ENCODE results near the gene TMEM18.

TMEM18 gene

GRCh38 chr2:673615-674320 is 3.4 kb downstream of the TMEM18 start:
- DNase-seq (ENCODE audit: extremely low read depth in 1 of 2, low read depth in 1 of 2), result no peak

- DNase-seq (ENCODE audit: extremely low read depth in 1 of 2, low read depth in 1 of 2), result no peak
Observed at GRCh38 chr2:673016-673415, 4.2 kb downstream of the TMEM18 start.

GRCh38 chr2:672606-672905 is 4.7 kb downstream of the TMEM18 start:
- DNase-seq (ENCODE audit: extremely low read depth in 1 of 2, low read depth in 1 of 2), result no peak

DNA sequence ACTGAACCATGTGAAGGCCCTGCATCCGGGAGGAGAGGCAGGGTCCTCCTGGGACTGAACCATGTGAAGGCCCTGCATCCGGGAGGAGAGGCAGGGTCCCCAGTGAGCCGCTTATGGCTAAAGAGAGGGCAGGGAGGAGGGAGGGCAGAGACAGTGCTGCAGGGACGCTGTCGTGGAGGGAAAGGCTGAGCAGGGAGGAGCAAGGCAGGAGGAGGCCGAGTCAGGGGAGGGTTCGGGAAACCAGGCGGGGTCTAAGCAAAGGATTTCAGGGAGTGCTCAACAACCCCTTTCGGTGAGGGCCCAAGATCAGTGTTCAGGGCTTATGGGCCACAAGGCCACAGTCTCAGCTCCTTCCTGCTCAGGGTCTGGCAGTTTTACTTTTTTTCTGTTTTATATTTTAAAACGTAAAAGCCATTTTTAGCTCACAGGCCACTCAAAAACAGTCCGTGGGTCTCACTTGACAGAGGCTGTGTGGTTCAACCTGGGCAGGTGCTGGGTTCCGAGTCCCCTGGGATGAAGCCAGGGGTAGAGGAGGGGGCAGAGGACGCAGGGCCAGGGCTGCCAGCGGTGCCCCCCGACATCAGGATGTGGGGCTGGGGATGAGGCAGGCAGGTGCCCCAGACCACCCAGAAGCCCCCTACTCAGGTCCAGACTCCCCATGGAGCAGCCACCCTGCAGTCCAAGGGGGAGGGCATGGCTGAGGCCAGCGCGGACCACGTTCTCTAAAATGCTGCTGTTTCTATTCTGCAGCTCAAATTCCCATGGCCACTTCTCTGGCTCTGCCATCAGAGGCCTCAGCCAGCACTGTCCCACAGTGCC is 5.2 kb downstream of the TMEM18 start:
- DNase-seq (ENCODE audit: extremely low read depth in 1 of 2, low read depth in 1 of 2), result no peak

GRCh38 chr2:671072-671471 is 6.1 kb downstream of the TMEM18 start:
- DNase-seq (ENCODE audit: extremely low read depth in 1 of 2, low read depth in 1 of 2), result no peak

DNA sequence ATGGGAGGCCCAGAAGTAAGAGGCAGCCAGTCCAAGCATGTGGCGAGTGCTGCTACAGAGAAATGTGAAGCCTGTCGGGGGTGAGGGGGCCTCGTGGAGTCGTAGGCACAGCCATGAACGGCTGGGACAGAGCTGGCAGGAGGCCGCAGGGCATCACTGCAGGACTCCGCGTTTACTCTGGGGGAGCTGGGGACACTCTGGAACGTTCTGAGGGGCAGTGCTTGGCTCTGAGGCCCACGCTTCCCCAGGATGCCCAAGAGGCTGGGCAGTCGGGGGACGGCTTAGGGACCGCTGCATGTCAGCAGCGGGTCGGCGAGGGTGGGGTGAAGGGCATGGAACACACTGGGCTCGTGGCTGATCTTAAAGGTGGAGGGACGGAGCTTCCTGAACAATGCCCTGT is 6.6 kb downstream of the TMEM18 start:
- no peak for DNase-seq (ENCODE audit: extremely low read depth in 1 of 2, low read depth in 1 of 2)

DNA sequence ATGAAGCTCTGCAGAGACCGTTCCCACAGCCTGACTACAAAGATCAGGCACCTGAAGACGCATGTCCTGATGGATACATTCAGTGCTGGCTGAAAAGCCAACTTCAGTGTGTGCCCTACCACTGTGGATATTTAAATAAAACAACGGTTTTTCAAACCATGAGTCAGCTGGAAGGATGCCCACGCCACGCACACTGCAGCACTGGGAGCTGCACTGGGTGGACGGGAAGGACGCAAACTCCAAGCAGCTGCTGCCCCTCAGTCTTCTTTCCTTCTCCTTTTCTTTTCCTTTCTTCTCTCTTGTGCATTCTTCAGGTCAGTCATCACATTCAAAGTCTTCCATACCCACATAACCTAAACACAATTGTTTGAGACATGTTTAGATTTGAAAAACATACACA is 7.9 kb downstream of the TMEM18 start:
- no peak for DNase-seq (ENCODE audit: extremely low read depth in 1 of 2, low read depth in 1 of 2)

DNA sequence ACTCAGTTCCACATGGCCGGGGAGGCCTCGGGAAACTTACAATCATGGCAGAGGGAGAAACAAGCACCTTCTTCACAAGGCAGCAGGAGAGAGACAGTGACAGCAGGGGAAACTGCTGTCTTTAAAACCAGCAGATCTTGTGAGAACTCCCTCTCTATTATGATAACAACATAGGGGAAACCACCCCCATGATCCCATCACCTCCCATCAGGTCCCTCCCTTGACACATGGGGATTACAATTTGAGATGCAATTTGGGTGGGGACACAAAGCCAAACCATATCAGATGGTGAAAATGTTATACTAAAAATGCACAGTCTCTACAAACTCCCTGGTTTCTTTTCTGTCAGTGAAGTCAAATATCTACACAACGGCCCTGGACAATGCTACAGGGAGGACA is 9.2 kb downstream of the TMEM18 start:
- no peak for DNase-seq (ENCODE audit: extremely low read depth in 1 of 2, low read depth in 1 of 2)

DNA sequence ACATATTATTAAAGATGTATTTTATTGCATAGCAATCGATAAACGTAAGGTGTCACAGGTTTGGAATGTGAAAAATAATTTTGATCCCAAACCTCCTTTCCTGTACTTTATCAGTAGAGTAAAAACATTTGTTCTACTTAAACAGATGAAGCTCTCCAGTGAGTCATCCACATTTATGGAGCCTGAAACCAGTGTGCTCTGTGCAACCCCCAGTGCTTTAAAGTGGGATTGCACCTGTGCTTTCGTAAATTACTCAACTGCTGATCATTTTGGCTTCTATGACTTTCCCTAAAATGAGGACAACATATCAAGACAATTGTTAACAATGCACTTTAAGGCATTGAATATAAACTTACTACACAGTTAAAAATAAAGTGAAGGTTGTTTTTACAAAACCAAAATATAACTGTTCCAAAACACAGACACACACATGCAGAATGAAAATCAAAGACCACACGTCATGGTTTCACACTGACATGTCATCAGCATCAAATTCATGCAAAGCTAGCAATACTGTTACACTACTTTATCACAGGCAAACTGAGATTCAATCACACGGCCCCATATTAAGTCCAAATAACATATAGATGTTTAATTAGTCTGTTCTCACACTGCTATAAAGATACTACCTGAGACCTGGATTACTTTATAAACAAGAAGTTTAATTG is 9.7 kb downstream of the TMEM18 start:
- DNase-seq (ENCODE audit: extremely low read depth in 1 of 2, low read depth in 1 of 2), result peak in 1 of 2 donors; percentile 23

DNA sequence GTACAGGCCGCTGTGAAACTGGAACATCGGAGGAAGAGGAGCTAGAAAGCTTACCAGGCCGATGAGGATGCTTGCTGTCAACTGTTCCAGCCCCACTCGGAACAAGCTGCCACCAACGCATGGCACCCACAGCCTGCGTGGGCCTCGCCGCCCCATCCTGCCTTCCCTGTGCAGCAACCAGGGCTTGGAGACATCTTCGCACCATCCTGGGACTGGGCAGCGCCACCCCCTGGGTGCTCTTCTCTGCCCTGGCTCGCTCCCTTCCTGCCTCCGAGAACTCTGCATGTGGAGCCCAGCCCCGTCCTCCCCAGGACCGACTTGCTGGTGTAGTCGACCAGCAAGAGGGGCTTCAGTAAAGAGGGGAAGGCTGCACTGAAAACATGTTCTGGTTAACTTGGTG is 10.8 kb downstream of the TMEM18 start:
- no peak for DNase-seq (ENCODE audit: extremely low read depth in 1 of 2, low read depth in 1 of 2)

- no peak for DNase-seq (ENCODE audit: extremely low read depth in 1 of 2, low read depth in 1 of 2)
Observed at GRCh38 chr2:665340-666073, 11.7 kb downstream of the TMEM18 start.

DNA sequence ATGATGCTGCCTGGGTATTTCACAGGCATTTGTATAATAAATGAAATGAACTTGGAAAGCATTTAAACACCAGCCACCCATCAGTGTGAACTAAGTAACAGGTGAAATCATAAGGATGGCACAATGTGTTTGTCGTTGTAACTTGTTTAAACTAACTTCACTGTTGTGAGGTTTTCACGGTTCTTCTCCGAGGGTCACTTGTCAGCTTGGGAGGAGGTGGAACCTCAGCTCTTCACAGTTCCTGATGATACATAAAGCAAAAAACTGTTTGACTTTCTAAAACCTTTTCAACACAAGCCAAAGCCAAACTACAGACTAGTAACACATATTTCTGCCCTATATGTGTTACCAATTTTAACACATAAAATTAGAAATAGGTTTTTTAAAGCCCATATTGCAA is 13.1 kb downstream of the TMEM18 start:
- no peak for DNase-seq (ENCODE audit: extremely low read depth in 1 of 2, low read depth in 1 of 2)

GRCh38 chr2:663221-663620 is 14.0 kb downstream of the TMEM18 start:
- DNase-seq (ENCODE audit: extremely low read depth in 1 of 2, low read depth in 1 of 2), result no peak

DNA sequence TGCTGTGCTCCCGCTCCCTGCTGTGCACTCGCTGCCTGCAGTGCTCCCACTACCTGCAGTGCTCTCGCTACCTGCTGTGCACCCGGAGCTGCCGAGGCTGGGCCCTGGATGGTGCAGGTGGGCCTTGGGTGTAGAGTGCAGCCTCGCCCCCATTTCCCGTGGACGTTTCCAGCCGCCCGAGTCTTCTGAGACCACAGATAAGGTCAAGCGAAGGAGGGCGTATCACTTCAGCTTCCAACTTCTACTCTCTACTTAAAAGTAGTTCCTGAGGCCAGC is 15.9 kb downstream of the TMEM18 start:
- DNase-seq (ENCODE audit: extremely low read depth in 1 of 2, low read depth in 1 of 2), result no peak

- no peak for DNase-seq (ENCODE audit: extremely low read depth in 1 of 2, low read depth in 1 of 2)
Observed at GRCh38 chr2:660586-661359, 16.4 kb downstream of the TMEM18 start.

DNA sequence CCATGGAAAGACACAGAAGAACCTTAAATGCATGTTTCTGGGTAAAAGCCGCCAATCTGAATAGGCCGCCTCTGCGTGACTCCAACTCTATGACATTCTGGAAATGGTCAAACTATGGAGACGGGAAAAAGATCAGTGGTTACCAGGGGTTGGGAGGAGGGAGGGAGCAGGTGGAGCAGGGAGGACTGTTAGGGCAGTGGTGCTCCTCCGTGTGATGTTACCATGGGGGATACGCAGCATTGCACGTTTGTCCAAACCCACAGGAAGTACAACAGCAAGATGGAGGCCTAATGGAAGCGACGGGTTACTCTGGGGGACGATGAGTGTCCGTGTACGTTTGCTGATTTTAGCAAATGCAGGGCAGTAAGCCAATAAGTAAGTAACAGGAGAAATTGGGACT is 17.2 kb downstream of the TMEM18 start:
- no peak for DNase-seq (ENCODE audit: extremely low read depth in 1 of 2, low read depth in 1 of 2)

DNA sequence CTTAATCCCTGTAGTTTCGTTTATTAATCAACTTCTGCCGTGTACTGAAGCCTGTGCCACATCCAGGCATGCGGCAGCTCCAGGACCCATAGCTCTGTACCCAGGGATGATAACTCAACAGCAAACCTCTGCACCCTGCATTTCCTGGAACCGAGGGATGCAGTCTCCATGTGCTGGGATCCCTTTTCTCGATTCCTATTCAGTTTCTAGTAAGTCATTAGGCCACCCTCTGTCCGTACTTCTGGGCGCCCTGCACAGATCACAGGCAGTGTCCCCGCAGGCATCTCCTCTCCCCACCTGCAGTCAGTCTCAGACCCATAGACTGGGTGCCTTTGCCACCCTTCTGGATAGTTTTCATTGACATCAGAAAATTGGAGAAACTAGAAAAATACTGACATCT is 18.8 kb downstream of the TMEM18 start:
- DNase-seq (ENCODE audit: extremely low read depth in 1 of 2, low read depth in 1 of 2), result no peak

GRCh38 chr2:657766-658165 is 19.4 kb downstream of the TMEM18 start:
- DNase-seq (ENCODE audit: extremely low read depth in 1 of 2, low read depth in 1 of 2), result no peak

GRCh38 chr2:656676-657075 is 20.5 kb downstream of the TMEM18 start:
- DNase-seq (ENCODE audit: extremely low read depth in 1 of 2, low read depth in 1 of 2), result no peak

DNA sequence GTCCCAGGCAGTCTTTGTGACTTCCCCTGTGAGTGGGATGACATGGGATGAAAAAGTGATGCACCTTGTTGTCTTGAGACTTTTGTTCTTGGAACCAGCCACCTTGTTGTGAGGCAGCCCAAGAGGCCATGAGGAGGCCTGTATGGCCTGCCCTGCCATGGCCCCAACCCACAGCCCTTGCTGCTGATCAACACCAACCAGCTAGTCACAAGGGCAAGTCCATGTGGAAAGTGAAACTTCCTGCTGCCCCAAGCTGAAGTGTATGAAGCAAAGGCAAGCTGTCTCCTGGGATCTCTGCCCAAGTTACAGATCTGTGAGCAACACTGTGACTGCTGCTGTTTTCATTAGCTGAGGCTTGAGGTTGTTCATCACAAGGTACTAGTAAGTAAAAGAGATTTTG is 21.6 kb downstream of the TMEM18 start:
- DNase-seq (ENCODE audit: extremely low read depth in 1 of 2, low read depth in 1 of 2), result no peak

- no peak for DNase-seq (ENCODE audit: extremely low read depth in 1 of 2, low read depth in 1 of 2)
Observed at GRCh38 chr2:654896-655295, 22.3 kb downstream of the TMEM18 start.

Measured in stimulated activated CD8-positive, alpha-beta memory T cell treated with anti-CD3 and anti-CD28 coated beads, Interleukin-7, amount 100 ng/mL, for 48 hours (primary cell).